Hematopoietic multipotent progenitor cell treated with erythropoietin and hydrocortisone succinate and interleukin-3 and kit ligand, for 8 days (in vitro differentiated cells): ENCODE results near the gene CARHSP1.

Experiments used
- DNase-seq: peaks from one replicate; pipeline ENCODE4 v3.0.0-alpha.2; 2015

Gene CARHSP1

DNA sequence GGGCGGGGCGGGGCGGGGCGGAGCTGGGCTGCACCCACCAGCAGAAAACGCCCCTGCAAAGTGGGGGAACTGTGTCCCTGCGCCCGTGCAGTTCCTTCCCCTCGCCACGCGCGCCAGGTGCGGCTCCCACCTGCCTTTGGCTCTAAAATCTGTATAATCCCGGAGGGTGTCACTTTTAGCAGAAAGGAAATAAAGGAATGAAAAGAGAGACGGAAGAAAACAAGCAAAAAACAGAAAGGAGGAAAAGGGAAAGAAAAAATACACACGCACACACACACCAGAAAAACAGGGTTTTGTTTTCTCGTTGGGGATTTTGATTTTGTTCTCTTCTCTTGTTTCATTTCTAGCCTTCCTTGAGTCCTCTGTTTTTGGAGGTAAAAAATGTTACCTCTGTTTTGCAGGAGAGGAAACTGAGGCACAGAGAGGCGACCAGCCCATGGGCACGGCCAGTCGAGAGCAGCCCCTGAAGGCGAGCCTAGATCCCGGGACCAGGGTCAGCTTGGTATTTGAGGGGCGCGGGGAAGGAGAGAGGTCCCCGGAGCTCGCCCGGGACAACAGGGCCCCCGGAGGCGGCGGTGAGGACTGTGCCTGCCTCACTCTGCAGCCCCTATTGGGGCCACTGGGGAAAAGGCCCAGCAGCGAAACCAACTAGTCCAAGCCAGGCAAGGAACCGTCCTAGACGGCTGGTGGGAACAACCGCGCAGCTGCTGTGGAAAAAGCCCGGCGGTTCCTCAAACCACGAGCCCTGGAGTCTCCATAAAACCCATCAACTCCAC is 594 bp upstream of the CARHSP1 start:
- peak; percentile 14 for DNase-seq

DNA sequence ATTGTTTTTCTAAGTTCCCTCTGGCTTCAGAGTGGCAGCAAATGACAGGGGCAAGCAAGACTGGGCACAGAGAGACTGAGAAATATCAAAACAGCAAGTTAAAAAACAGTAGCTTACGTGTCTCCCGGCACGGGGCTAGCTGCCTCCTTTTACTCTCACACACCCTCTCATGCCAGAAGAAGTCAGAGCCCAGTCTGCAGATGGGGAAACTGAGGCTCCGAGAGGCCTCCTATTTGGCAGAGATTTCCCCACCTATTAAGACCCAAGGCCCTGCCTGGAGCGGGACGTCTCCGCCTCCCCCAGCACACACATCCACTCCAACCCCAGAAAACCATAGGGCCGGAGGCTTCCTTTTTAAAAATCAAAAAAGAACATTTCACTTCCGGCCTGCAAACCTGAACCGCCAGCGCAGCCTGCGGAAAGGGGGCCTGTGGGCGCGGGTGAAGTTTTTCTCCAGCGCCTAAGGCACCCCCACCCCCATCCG is 832 bp downstream of the CARHSP1 start:
- DNase-seq, result no peak

DNA sequence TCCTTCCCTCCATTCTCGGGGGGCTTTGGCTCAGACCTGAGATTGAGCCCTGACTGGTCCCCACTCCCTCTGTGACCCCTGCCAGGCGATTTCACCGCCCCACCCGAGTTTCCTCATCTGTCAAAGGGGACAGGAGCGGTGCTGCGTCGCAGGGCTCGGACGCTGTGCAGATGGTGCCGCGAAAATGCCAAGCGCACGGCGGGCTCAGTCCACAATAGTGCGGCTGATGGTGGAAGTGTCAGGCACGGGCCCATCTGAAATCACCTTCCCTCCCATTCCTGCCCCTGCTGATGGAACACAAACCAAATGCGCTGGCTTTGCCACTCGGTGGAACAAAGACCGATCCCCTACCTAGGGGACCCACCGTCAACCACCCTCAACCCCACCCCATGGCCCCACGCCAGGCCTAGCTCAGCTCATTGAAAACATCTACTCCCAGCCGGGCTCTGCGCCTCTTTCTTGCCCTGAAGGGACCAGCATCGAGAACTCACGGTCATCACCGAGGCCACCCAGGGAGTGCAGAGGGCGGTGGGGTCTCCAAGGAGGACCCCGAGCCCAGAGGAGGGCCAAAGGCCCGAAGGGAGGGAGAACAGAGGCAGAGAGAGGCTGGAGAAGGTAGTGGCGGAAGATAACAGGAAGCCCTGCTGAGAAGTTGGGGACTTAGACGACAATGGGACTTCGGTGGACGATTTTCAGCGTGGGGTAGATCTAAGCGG is 1.4 kb downstream of the CARHSP1 start:
- peak; percentile 47 for DNase-seq

DNA sequence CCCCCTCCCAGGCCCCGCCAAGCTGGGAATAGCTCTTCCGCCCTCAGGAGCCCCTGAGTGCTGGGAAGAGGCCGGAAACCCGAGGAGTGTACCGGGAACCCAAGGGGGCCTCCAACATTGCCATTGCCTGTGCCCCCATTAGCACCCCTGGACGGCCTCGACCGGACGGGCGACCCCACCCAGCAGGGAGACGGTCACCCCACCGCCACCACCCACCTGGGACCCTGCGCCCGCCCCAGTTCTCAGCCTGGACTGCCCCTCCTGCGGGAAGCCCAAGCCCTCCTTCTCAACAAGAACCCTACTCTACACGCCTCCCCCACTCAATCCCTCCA is 2.0 kb downstream of the CARHSP1 start:
- no peak for DNase-seq

DNA sequence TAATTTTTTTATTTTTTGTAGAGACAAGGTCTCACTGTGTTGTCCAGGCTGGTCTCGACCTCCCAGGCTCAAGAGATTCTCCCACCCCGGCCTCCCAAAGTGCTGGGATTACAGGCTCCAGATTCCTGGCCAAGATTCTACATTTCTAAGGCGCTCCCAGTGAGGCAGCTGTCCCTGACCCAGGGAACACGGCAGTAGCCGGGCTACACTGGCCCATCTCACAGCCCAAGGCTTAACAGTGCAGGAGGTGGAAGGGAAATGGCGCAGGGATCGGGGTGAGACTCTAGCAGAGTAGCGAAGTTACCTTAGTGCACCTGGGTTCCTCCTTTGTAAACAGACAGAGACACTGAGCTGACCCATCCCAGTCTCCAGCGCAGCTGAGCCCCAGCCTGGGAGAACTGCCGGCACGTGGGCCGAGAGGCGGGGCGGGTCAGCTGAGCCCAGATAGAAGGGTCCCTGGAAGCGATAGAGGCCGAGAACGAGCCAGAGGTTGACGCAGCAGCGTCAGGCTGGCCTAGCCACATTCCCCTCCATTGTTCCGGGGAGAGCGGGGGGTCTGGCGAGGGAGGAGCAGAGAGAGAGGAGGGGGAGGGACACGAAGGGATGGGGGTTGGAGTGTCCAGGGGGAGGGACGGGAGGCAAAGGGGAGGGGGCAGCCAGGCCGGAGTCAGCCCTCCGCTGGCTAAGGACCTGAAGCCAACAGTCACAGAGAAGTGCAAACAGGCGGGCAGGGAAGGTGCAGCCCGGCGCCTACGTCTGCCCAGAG is 2.5 kb downstream of the CARHSP1 start:
- DNase-seq, result no peak

DNA sequence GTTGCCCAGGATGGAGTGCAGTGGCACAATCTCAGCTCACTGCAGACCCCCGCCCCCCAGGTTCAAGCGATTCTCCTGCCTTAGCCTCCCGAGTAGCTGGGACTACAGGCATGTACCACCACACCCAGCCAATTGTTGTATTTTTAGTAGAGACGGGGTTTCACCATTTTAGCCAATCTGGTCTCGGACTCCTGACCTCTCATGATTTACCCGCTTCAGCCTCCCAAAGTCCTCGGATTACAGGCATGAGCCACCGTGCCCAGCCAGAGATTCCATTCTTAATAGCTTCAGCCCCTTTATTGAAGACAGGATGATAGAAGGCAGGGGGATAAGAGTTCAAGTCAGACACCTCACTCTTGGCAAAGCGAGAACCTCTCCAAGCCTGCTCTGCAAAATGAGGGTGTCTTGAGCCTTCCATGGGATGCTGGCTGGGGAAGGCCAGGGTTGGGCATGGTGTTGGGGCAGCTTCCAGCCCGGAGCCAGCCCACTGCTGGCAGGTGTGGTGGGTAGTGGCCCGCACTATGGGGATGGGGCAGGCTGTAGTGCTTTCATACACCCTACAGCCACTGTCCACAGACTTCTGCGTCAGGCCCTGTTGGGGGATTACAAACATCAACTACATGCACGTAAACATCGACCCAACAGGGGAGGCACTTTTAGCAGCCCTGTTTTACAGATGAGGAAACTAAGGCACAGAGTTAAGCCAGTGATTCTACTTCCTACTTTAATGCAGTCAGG is 3.5 kb downstream of the CARHSP1 start:
- no peak for DNase-seq

DNA sequence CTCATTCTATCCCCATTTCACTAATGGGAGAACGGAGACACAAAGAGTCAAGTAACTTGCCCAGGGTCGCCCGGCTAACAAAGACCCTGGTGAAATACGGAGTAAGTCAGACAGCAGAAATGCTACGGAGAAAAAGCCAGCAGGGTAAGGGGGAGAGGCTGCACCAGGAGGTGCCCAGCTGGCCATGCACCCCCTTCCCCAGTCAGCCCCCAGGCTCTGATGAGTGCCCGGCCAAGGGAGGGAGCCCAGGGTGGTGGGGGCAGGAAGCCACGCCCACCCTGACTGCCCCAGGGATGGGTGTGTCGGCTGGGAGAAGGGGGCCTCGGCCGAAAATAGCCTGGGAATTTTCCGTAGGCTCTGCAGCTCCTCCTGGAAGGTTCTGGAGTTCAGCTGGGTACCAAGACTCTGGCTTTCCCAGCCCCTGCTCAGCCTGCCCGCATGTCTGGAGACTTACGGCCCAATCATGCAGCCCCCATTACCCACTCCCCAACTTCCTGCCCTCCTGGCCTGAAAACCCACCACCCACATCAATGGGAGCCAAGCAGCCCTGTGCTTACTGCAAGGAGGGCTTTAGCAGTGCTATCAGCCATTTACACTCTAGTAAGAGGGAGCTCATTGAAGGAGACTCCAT is 4.2 kb downstream of the CARHSP1 start:
- DNase-seq, result no peak

DNA sequence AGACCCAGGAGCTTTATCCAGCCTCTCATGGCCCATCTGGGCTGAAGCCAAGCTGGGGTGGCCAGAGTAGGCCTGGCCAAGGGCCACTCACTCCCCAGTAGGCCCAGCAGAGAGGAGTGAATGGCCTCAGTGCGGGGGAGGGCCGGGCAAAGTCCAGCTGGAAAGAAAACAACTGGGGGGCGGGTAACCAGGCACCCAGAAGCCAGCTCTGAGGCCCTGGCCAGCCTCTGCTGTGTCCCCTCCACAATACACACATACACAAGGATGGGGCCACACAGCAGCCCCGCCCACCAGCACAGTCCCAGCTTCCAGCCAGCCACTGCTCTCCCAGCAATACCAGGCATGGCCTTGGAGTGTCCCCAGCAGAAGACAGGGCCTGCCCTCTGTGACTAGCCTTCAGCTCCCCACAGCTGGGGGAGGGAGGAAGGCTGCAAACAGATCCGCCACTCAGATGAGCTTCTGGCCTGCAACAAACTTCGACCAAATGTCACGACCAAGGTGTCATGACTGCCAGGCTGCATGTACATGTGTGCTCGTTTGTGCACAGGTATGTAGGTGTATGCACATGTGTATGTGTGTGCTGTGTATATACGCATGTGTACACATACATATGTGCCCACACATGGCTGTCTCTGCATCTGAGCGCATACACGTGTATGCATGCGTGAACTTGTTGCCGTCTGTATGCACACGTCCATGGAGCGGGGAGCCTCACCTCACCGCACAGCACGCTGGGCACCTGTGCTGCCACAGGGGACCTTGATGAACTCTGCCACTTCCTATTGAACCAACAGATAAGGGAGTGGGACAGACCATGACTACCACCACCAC is 5.0 kb downstream of the CARHSP1 start:
- peak; percentile 38 for DNase-seq

DNA sequence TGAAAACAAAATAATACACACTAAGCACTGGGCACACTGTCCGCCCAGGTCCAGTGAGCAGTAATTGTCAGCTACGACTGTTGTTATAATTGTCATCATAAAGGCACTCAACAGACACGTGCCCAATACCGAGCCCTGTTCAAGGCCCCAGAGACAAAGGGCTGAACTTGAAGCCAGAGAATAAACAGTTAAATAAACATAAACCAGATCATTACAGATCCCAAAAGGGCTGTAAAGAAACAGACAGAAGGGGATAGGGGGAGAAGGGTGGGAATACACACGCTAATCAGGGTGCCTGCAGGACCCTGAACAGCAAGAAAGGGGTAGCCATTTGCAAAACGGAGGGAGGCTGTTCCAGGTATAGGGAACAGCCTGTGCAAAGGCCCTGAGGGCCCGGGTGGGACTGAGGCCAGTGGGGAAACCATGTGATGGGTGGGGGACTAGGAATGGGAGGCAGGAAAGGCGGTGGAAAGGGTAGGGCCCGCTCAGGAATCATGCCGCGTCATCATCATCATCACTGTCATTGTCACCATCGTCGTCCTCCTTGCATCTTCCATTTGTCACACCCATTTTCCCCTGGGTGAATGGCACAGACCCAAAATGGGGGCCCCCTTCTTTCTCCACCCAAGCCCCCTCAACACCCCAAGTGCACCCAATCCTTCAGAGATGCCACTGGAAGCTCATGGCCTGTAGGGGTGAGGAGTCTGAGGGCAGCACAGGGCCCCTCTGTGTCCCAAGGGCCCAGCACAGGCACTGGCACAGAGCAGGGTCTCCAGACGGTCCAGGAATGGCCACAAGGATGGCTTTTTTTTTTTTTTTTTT is 6.3 kb downstream of the CARHSP1 start:
- no peak for DNase-seq

DNA sequence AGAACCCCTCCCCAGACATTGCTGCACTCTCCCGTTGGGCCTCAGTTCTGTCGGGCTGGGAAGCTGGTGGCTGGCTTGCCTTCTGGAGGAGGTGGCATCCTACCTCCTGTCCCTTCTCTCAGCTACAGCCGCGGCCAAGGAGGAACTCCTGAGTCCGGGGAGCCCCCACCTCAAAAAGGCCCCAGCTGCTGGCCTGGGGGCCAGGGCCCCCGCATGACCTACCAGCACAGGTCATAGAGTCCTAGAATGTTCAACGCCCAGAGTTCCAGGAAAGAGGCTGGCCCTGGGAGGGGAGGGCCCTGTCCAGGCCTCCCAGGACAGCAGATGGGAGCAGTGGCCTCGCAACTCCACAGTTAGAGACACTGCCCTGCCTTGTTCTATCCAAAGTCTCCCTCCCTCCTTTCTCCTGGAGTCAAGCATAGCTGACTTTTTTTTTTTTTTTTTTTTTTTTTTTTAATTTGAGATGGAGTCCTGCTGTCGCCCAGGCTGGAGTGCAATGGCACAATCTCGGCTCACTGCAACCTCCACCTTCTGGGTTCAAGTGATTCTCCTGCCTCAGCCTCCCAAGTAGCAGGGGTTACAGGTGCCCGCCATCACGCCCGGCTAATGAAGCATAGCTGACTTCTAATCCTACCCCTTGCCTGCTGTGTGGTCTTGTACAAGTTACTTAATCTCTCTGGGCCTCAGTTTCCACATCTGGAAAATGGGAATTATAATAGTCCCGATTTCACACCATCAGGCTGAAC is 7.1 kb downstream of the CARHSP1 start:
- no peak for DNase-seq

DNA sequence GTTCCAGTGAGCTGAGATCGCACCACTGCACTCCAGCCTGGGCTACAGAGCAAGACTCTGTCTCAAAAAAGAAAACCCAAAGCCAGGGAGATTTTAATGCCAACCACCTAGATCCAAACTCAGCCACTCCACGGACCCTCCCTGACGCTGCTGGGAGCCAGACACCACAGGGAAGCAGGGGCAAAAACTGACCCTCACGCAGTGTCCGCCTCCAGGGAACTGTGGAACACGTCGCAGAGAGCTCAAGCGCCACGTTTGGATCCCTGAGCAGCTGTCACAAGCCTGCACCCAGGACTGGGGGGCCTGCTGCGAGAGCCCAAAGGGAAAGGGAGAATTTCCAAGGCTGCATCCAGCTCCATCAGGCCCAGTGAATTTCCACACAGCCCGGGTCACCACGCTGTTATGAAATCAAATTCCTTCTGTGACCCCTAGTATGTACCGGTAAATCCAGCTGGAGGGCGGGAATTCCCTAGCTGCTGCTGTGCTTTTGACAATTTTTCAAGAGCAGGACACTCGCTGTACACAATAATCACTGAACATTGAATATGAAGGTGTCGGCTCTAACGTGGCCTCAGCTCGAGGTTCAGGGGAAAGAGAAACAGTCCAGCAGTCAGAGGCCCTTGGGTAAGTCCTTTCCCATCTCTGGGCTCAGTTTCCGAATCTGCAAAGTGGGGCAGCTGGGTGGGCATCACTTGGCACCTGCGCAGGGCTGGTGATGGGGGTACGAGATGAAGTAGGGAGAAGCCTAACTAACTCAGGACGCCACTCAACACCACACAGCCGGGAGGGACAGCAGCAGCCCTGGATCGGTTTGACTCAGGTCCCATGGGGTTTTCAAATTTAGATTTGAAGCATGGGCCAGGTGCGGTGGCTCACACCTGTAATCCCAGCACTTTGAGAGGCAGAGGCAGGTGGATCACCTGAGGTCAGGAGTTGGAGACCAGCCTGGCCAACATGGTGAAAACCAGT is 8.6 kb downstream of the CARHSP1 start:
- no peak for DNase-seq

DNA sequence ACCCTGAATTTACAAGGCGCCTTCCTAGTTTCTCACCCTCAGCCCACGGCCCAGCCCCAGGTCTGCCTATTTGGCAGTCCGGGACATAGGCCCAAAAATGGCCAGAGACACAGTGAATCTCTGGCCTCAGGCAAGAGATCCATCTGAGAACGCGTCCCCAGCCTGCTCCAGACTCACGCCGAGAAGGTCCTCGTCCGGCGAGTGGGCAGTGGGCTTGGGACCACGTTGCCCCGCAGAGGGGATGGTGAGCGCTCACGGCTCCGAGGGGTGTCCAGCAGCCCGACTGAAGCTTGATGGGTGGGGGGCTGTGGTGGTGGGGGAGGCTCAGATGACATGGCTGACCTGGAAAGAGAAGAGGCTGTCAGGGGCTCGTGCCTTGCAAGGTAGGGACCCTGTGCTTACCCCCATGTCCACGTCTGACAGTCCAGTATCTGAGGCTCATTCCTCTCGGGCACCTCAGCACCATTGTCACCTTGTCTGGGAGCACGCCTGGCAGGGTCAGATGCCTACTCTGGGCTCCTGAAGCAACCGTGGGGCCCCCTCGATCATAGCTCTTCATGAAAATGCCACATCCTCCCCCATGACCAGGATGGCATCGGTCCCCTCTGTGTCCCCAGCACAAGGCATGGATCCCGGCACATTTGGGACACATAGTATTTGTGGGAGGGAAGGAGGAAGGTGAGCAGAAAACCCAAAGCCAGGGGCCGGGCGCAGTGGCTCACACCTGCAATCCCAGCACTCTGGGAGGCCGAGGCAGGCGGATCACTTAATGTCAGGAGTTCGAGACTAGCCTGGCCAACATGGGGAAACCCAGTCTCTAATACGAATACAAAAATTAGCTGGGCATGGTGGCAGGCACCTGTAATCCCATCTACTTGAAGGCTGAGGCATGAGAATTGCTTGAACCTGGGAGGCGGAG is 9.6 kb downstream of the CARHSP1 start:
- DNase-seq, result no peak

DNA sequence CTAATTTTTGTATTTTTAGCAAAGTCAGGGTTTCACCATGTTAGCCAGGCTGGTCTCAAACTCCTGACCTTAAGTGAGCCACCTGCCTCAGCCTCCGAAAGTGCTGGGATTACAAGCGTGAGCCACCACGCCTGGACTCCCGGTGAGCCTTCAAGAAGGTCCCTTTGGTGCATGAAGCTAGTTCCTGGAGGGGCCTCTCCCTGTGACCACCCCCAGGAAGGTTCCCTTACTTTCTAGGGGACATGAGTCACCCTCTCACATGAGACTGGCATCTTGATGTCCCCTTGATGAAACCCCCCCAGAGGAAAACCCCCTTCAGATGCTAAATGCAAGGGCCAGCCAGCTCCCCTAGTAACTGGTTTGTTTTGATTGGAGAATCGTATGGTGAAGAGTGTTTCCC is 12.8 kb downstream of the CARHSP1 start:
- DNase-seq, result no peak

DNA sequence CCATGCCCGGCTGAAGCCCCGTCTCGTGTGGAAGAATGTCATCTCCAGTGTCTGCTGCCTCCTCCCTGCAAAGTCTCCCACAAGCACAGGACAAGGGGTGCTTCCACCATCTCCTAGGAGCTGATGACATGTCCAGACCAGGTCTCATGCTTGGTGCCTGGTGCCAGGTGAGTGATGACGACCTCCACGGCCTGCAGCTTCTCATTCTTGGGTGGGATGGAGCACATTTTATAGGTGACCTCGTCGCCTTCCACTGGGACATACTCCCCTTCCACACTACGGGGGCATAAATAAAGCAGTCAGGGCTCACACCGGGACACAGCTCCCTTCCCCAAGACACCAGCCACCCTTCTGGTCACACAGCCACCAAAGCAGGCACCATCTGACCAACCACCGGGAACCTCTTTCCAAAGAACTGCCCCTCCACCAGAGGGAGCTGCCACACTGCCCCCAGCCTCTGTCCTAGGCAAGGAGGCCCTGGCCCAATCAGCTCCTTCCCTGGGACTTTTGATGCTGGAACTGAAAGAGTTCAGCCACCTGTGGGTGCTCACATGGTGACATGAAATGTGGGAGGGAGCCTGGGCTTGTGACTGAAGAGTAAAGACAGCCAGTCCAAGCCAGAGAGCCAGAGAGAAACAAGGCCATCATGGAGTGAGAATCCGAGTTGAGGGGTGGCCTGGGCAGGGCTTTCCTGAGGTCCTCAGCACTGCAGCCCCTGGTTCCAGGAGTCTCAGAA is 13.6 kb downstream of the CARHSP1 start:
- no peak for DNase-seq

DNA sequence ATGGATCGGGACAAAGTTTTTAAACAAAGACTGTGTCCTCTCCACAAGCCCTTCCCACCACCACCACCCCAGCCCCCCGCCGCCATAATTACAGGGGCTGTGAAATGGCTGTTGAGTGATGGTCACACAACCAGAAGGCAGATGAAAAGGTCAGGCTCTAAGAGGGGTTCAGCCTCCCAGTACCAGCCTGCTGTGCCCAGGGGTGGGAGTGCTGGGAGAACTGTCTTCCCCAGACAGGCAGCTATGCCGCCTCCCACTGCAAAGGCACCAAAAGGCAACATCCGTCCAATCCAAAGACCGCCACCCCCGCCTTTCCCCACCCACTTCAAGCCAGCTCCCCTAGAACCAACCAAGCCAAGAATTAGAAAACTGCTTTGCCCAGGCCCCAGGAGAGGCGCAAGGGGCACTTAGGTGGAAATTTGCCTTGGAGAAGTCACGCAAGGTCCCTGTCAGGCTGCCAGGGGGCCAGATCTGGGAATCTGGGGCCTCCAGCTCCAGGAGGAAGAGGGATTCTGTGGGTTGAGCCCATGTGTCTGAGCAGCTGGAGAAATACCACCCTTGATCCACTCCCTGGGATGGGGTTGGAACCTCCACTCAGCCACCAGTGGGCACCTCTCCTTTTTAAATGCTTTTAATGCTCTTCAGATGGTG is 14.4 kb downstream of the CARHSP1 start:
- no peak for DNase-seq

DNA sequence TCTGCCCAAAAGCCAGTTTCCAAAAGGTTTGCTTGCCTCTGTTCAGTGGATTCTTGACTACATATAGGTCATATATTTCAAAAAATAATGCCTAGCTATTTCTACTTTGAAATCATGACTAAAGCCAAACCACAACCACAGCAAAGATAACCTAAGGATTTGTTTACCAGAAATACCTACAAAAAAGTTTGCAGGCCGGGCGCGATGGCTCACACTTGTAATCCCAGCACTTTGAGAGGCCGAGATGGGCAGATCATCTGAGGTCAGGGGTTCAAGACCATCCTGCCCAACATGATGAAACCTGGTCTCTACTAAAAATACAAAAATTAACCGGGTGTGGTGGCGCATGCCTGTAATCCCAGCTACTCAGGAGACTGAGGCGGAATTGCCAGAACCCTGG is 15.2 kb downstream of the CARHSP1 start:
- DNase-seq, result no peak
